DMS79 treated with DMSO at 0.1 percent for 48 hours (cell line): Measurements from ENCODE around the gene AUH.
"Not testable (repeated sequence)": the region's sequence is repeated elsewhere in the genome, so short reads cannot be mapped to it uniquely, and the experiment has no call there.

Experiments used
- DNase-seq: peaks from one replicate; lab custom pipeline; 2025; lab: John Stamatoyannopoulos, UW

AUH gene

DNA sequence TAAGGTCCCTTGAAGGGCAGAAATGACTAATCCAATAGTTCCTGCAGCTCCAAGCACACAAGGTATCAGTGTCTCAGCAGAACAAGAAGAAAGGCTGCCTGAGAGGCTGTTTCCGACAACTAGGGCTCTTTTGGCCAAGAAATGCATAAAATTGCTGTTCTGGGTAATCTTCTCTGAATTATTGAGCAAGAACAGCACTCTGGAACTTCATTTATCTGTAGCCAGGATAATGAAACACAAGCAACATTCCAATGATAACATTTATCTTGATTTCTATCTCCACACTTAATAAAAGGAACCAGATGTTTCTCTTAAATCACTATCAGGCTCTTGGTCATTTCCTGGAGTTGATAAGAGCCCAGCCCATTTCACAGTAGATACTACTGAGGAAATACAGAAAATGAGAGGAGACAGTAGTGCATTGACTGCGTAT, 17.0 kb upstream of the AUH start:
- DNase-seq, result no peak

DNA sequence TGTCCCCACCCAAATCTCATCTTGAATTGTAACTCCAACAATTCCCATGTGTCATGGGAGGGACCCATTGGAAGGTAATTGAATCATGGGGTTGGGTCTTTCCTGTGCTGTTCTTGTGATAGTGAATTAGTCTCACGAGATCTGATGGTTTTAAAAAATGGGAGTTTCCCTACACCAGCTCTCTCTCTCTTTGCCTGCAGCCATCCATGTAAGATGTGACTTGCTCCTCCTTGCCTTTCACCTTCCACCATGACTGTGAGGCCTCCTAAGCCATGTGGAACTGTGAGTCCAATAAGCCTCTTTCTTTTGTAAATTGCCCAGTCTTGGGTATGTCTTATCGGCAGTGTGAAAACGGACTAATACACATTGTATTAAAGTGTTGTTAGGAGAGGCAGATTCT, 16.3 kb upstream of the AUH start:
- DNase-seq, result not testable (repeated sequence)

DNA sequence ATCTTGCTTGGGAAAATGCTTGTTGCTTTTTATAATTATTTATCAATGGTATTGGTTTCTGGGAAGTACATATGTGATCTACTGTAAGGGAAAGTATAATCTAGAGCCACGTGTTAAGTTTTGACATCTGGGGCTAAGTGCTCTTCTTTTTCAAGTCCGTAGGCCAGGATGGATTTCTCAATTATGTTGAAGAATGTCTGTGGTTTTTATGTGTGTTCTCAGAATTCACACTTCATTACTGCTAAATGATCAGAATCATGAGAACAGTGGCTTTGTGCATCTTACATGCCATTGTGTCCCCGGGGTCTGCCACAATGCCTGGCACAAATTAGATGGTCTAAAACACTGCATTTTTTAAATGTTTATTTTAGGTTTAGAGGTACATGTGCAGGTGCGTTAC, 14.5 kb upstream of the AUH start:
- no peak for DNase-seq

DNA sequence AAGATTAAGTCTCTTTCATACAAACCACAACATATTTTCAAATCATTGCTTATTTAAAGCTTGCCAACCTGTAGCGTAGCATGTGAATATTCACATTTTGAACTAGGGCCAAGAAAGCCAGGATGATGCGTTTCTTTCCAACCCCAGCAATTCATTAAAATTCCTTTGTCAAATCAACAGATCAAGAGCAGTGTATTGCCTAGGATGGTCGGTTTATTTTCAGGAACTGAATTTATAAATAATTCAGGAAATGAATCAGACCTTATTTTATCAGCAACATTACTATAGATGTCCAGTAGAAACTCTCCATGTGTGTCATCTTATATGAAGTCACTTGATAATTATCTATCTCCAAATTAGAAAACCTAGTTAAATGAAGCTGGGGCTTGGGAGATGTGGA, 13.2 kb upstream of the AUH start:
- no peak for DNase-seq

DNA sequence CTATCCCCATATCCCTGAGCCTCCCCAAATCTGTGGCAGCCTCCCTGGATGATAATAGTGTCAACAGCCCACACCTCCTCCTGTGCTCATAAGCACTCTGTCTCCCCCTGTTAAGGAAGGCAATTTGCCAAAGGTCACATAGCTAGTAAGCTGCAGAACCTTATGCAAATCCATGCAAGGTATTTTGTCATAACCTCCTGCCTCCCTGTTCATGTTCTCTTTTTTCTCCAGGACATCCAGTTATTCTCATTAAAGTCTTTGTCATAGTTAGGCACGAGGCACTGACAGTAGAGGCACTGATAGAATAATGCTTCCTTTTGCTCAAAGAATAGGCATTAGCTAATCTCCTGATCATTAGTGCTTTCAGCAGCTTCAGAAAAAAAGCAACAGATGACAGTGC, 10.2 kb upstream of the AUH start:
- no peak for DNase-seq

DNA sequence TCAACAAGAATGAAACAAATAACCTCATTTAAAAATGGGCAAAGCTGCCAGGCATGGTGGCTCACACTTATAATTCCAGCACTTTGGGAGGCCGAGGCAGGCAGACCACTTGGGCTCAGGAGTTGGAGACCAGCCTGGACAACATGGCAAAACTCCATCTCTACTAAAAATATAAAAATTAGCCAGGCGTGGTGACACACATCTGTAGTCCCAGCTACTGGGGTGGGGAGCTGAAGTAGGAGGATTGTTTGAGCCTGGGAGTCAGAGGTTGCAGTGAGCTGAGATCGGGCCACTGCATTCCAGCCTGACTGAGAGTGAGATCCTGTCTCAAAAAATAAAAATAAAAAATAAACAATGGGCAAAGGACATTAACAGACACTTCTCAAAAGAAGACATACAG, 8.3 kb upstream of the AUH start:
- not testable (repeated sequence) for DNase-seq

DNA sequence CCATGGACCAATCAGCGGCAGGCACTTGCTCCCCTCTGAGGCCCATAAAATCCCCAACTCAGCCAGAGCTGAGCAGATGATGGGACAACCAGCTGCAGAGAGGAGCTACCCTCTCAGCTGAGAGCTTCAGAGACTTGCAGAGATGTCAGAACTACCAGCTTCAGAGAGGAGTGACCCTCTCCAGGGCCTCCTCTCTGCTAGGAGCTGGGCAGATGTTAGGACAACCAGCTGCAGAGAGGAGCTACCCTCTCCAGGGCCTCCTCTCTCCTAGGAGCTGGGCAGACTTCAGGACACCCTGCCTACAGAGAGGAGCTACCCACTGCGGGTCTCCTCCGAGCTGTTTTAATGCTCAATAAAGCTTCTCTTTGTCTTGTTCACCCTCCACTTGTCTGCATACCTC, 3.0 kb upstream of the AUH start:
- no peak for DNase-seq

DNA sequence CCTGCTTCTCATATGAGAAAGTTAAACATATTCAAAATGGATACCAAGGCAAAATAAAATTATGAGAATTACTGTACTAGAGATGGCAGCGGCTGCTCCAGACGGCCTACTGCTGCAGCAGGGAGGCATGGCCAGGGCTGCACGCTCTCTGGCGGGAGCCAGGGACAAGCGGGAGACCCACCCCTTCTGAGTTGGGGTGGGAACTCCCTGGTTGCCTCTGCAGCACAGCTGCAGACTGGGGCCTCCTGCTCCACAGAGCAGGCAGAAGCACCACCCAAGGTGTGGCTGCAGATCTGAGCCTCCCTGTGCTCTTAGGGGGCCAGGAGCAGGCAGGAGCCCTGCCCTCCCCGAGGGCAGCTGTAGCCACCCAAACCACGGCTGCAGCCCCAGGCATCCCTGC, 2.3 kb upstream of the AUH start:
- no peak for DNase-seq

DNA sequence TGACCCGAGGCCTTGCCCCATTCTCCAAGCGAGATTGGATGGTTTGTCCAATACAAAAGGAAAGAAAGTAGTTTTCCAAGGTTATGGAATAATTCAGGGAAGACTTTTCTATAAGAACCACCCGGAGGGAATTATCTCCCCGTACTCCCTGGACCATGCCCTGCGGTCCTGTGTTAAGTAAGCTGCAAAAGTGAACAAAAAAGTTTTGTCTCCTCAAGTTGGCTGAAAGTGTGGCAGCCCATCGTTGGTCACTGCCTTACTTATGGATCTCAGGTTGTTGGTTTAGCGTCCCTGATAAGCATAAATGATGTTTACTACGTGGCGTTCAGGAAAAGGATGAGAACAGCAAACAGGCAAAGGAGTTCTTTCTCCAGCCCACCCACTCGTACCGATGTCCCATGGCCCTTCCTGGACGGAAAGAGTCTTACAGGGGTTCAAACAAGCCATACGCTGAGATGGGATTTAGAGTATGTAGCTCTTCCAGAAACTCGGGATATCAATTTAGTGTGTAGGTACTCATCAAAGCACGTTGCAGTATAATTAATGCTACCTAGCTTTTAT, 413 bp upstream of the AUH start:
- no peak for DNase-seq

DNA sequence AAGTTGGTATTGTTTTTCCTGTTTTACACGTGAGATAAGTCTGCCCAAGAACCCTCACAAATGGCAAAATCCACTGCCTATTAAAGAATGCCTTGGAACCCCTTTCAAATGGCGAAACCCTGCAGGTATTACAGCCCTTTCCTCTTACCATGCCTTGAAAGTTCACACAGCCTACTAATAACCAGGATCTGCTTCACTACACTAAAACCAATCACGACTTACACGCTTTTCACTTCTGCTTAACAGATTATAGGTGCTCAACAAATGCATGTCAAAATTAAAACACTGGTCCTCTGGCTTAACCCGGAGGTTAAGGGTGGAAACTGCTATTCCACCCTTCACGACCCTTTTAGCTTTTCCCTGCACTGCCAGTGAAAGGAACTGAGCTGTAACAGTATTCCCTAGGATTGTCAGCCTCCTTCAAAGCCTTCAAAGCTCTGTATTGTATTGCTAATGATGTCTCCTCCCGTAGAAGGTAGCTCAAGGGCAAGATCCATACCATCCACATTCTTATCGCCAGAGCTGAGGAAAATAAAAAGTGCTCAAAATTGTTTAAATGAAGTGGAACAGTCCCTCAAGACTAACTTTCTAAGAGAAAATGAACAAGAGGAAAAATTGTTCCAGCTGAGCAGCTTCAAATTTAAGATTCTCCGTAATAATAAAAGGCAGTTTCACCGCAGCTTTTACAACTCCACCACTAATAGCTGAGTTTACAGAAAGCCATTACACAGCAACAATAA, 997 bp downstream of the AUH start:
- DNase-seq, result no peak

DNA sequence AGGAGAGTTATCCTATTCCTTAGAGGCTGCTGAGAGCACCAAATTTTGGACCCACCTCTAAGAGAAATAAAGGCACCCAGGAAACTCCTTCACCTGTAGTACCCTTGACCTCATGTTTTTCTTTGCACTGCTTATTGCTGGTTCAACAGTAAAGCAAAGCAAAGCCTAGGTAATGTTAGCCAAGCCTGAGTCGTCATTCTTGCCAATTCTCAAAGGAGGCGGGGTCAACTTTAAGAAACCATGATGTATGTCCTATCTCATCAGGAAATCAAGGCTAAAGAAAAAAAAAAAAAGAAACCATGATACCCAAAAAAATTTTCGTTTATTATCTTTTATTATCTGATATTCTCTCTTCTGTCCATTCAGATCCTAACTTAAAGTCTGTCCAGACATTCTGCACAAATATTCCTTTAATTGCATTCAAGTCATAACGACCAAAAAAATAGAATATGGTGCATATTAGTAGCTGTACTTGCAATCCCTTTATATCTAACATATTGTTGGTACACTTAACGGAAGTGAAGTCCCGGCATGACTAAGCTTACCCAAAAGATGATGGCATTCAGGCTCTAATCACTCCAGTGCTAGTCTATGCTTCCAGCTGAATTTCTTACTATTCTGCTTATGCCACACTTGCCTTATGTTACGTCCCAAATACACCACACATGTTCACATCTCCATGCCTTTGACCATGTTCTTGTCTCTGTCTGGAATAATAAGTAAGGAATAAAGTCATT, 1.8 kb downstream of the AUH start:
- no peak for DNase-seq

DNA sequence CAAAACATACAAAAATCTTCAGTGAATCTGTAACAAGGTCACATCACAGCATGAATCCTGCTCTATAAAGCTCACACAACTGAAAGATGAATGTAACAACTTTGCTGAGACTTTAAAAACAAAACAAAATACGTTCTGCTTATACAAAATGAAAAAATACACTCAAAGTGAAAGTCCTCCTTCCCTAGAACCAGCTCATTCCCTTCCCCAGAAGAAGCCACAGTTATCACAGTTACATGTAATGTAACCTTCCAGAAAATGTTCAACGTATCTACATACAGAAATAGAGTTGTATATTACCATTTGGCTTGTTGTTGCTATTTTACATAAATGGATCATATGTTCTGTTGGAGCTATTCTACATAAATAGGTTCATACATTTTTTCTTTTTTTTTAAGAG, 2.6 kb downstream of the AUH start:
- DNase-seq, result no peak

DNA sequence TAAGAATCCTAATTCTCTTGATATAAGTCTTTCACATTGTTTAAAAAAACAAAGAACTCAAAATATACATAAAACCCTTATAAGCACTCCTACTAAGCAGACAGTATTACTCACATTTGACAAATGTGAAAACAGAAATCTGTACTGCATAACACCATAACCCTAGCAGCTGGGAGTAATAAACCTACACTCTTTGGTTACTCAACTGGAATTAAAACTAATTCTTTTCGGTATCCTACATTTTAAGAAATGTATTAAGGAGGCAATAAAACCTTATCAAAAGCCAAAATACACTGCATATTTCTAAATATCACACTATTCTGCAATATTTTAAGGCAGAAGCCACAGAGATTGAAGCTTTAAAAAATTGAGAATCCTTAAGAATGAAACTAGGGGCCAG, 6.8 kb downstream of the AUH start:
- no peak for DNase-seq

DNA sequence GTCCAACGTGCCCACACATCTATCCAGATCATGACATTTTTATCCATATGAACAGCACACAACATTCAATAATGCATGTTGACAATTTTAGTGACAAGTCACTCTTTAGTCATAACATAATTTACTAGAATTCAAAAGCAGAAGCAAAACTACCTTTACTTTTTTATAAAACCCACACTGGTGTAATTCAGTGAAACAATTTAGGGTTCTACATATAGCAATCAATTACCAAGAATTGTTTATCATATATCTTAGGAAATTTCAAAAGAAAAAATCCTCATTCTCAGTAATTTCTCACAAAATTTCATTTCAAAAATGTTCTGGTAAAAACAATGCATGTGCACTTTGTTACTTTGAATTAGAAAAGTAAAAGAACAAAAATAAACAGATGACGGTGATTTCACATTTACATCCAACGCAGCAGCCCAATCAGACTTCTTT, 12.6 kb downstream of the AUH start:
- DNase-seq, result no peak

DNA sequence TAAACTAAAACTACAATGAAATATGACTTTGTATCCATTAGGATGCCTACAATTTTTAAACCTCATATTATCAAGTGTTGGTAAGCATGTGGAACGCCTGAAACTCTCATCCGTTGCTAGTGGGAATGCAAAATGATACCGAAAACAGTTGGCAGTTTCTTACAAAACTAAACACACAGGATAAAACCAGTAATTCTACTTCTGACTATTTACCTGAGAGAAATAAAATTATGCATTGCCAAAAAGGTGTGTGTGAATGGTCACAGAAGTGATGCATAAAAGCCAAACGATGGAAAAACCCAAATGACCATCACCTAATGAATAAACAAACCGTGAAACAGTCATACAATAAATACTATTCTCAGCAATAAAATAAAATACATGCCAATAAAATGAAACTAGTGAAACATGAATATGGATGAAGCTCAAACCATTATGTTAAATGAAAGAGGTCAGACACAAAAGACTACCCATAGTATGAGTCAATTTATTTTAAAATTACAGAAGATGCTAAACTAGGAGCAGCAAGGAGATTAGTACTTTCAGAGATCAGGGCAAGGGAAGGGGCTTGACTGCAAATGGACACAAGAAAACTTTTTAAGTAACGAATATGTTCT, 13.4 kb downstream of the AUH start:
- no peak for DNase-seq

DNA sequence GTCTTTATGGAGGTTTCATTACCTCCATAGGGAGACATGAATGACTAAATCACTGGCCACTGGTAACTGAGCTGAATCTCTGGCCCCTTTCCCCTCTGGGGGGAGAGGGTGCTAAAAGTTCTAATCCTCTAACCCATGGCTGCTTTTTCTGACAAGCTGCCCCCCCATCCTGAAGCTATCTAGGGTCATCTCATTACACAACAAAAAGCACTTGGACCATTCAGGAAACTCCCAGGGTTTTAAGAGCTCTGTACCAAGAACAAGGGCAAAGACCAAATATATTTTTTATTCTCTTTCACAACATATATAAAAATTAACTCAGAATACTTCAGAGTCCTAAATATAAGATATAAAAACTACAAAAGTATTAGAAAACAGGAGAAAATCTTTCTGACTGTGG, 14.3 kb downstream of the AUH start:
- no peak for DNase-seq

DNA sequence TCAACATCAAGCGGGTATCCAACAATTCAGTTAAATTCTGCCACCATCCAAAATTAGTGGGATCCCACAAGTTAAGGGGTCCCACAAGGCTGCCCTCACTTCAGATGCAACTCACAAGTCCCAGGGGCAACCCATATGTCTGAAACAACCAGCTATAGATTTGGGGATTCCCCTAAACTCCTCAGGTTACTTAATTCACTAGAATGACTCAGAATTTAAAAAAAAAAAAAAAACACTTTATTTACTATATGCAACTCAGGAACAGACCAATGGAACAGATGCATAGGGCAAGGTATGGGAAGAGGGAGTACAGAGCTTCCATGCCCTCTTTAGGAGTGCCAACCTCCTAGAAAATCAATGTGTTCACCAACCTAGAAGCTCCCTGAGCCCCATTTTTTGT, 15.1 kb downstream of the AUH start:
- no peak for DNase-seq

DNA sequence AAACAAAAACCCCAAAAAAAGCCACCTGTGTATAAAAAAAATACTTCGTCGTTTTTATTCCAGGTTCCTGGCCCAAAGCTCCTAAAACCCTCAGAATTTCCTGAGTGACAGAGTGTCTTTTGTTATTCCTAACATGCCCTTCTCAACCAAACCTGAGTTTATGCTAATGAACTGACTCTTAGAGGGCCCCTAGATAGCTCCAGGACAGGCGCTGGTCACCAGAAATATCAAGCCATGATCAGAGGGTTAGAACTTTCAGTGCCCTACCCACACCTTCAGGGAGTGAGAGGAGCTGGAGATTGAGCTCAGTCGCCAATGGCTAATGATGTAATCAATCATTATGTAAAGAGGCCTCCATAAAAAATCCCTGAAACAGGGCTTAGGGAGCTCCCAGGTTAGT, 15.7 kb downstream of the AUH start:
- DNase-seq, result no peak

DNA sequence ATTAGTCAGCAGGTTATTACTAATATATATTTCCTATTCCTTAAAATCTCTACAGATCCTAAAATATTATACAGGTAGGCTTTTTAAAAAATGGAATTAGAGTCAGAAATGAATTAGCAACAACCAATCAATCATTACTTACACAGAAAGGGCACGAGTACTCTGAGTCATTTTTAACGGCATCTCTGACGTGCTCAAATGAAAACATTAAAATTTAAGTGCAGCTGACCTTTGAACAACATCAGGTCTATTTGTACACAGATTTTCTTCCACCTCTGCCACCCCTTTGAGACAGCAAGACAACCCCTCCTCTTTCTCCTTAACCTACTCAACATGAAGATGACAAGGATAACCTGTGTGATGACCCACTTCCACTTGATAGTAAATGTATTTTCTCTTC, 19.1 kb downstream of the AUH start:
- no peak for DNase-seq

DNA sequence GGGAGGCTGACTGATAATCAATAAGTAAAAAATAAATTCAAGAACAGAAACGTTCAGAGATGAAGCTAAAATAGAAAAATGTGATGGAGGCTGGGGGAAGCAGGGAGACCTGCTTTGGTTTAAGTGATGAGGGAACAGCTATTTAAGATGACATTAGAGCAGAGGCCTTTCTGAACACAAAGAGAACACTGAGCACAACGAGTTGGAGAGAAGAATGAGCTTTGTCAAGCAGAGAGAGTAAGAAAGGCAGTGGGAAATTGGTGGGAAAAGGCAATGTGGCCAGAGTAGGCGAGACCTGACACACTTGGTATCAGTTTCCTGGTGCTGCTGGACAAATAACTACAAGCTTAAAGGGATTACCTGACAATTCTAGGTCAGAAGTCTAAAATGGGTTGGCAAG, 20.0 kb downstream of the AUH start:
- no peak for DNase-seq

DNA sequence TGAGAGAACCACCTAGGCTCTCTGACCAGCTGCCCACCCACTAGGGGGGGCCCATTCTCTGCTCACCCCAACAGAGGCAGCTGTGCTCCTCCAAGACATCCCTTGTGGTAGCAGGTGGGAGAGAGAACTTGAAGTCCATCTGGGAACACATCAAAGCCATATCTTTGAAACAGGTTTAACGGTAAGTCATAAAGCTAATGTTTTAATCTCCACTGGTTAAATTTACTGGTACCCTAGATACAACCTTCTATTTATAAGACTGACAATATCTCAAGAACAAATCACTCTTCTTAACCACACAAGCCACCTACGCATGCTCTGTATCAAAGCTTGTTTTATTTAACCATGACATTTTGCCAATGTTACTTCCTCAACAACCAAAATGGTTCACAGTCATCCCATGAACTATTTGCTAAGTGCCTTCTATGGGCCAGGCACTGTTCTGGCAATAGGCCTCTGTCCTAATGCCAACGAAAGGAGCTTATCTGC, 20.4 kb downstream of the AUH start:
- DNase-seq, result no peak

DNA sequence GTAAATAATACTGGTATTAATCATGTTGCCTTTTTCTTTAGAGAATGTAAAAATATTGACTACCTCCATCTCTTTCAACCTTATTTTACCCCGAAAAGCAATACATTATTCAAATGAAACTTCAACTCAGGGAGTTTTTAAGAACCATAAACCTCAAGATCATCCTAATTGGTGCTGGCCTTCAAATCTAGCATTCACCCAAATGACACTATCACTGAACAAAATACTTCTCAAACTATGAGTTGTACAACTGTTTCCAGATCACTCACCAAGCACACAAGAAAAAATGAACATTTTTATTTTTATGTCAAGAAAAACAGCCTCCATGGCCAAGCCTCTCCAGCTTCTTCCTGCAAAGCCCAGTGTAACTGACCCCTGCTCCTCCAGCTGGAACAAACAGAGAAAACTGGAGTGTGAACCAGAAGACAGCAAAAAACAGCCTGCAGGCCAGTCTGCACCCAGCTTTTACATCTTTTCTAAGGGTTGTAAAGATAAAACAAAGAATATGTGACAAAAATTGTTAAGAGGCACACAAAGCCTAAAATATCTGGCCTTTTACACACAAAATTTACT, 21.2 kb downstream of the AUH start:
- DNase-seq, result no peak

DNA sequence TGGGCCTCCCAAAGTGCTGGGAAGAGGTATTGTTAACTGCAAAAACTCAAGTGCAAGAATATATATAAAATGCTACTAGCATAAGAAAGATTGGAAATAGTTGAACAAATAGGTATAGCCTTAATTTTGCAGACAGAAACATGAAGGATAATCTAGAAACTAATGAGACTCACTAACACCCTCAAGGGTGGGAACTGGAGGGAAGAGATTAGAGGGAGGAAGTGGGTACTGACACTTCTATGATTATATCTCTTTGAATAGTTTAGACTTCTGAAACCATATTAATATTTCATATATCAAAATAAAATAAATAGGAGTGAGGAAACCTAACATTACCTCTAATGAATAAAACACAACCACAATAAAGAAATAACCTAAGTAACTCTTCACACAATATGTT, 23.0 kb downstream of the AUH start:
- DNase-seq, result no peak
